H1 (cell line): ENCODE measurements around the gene PLIN4.

ENCODE experiments used
- CBX8 ChIP-seq: fragments of 300-800, 300-1000 bp; sonication (generic); IDR thresholded peaks from 2 replicates; pipeline ENCODE4 v1.7.1; 2016; ENCODE audit warnings: low read depth, low read length, borderline replicate concordance
- CHD2 ChIP-seq: IDR thresholded peaks from 2 replicates; pipeline ENCODE4 v1.6.1; 2012; ENCODE audit warnings: low read length, improper control_type of control experiment
- CTCF ChIP-seq, 3 experiments: IDR thresholded peaks; 1 replicate in 2 of 3; 2 replicates in 1 of 3; pipeline versions ENCODE4 v1.5.1 to v1.6.1; 2011; ENCODE audit warnings: low read length in 3 of 3, mild to moderate bottlenecking in 3 of 3, inconsistent platforms in 2 of 3, low read depth in 1 of 3, moderate library complexity in 1 of 3; ENCODE audit not compliant: insufficient read depth in 1 of 3; ENCODE audit errors: control extremely low read depth in 1 of 3
- EP300 ChIP-seq, 2 experiments: IDR thresholded peaks; 1 replicate in 1 of 2; 2 replicates in 1 of 2; pipeline ENCODE4 v1.6.1; 2011 to 2012; ENCODE audit warnings: low read depth in 2 of 2, low read length in 2 of 2, mild to moderate bottlenecking in 2 of 2, borderline replicate concordance in 1 of 2, inconsistent platforms in 1 of 2, moderate library complexity in 1 of 2
- POLR2A ChIP-seq, 2 experiments: IDR thresholded peaks; 1 replicate in 1 of 2; 2 replicates in 1 of 2; pipeline ENCODE4 v1.6.1; 2011; ENCODE audit warnings: low read depth in 2 of 2, low read length in 2 of 2, mild to moderate bottlenecking in 2 of 2; ENCODE audit errors: control extremely low read depth in 1 of 2
- POLR2AphosphoS5 ChIP-seq: IDR thresholded peaks from 2 replicates; pipeline ENCODE4 v1.6.1; 2011; ENCODE audit warnings: low read depth, low read length
- RAD21 ChIP-seq, 2 experiments: IDR thresholded peaks in 1 of 2; conservative IDR thresholded peaks in 1 of 2; 2 replicates each; pipeline ENCODE4 v1.6.1; 2011; ENCODE audit warnings: low read depth in 2 of 2, low read length in 2 of 2, improper control_type of control experiment in 1 of 2, inconsistent platforms in 1 of 2, mild to moderate bottlenecking in 1 of 2, moderate library complexity in 1 of 2
- SIN3A ChIP-seq, 2 experiments: IDR thresholded peaks in 1 of 2; conservative IDR thresholded peaks in 1 of 2; 2 replicates each; pipeline ENCODE4 v1.6.1; 2011 to 2012; ENCODE audit warnings: low read length in 2 of 2, improper control_type of control experiment in 1 of 2, low read depth in 1 of 2, mild to moderate bottlenecking in 1 of 2
- SP1 ChIP-seq: IDR thresholded peaks from 2 replicates; pipeline ENCODE4 v1.6.1; 2011; ENCODE audit warnings: low read depth, low read length
- SUZ12 ChIP-seq: fragments of 200-600 bp; sonication (generic); IDR thresholded peaks from 2 replicates; pipeline ENCODE4 v1.6.1; 2012; ENCODE audit warnings: mild to moderate bottlenecking, inconsistent platforms, low read length, moderate library complexity, mixed read lengths
- USF2 ChIP-seq: IDR thresholded peaks from 2 replicates; pipeline ENCODE4 v1.6.1; 2011; ENCODE audit warnings: low read length, improper control_type of control experiment
- ZNF274 ChIP-seq: IDR thresholded peaks from 2 replicates; pipeline ENCODE4 v1.7.0; 2012; ENCODE audit warnings: low read length, borderline replicate concordance; ENCODE audit errors: extremely low read depth
- TF ChIP-seq, protein P1 (sequence below): IDR thresholded peaks from 2 replicates; pipeline ENCODE4 v1.6.1; 2012; ENCODE audit warnings: inconsistent platforms
- TF ChIP-seq, protein P2 (sequence below): IDR thresholded peaks from 2 replicates; pipeline ENCODE4 v1.6.1; 2011; ENCODE audit warnings: low read depth, mild to moderate bottlenecking, low read length; ENCODE audit not compliant: insufficient read depth

GRCh38 chr19:4537953-4538600 is 19.8 kb upstream of the PLIN4 start:
- TF ChIP-seq CBX8 = no peak
- TF ChIP-seq POLR2AphosphoS5 = no peak
- TF ChIP-seq CTCF (IDR thresholded peaks at IDR 0.05; ENCODE audit: control extremely low read depth in 1 of 3, insufficient read depth in 1 of 3, low read depth in 1 of 3, low read length in 3 of 3) = peak; percentile 23 to 48 (median 40)
- peak; percentile 39 to 54; a peak in 3 of 4 replicates for TF ChIP-seq RAD21 (IDR thresholded peaks at IDR 0.05 in 1 of 2, conservative IDR thresholded peaks at IDR 0.05 in 1 of 2; ENCODE audit: low read depth in 2 of 2, low read length in 2 of 2)
- no peak for TF ChIP-seq POLR2A (IDR thresholded peaks at IDR 0.05; ENCODE audit: control extremely low read depth in 1 of 2, low read depth in 2 of 2, low read length in 2 of 2)
- TF ChIP-seq USF2 = no peak
- no peak for TF ChIP-seq CHD2
- no peak for TF ChIP-seq SUZ12
- TF ChIP-seq EP300 (IDR thresholded peaks at IDR 0.05; ENCODE audit: borderline replicate concordance in 1 of 2, low read depth in 2 of 2, low read length in 2 of 2) = no peak
- TF ChIP-seq SIN3A (conservative IDR thresholded peaks at IDR 0.05 in 1 of 2, IDR thresholded peaks at IDR 0.05 in 1 of 2; ENCODE audit: low read depth in 1 of 2, low read length in 2 of 2) = no peak
- no peak for TF ChIP-seq SP1
- TF ChIP-seq, protein P1, sequence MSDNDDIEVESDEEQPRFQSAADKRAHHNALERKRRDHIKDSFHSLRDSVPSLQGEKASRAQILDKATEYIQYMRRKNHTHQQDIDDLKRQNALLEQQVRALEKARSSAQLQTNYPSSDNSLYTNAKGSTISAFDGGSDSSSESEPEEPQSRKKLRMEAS = no peak
- TF ChIP-seq ZNF274 = no peak
- TF ChIP-seq, protein P2, sequence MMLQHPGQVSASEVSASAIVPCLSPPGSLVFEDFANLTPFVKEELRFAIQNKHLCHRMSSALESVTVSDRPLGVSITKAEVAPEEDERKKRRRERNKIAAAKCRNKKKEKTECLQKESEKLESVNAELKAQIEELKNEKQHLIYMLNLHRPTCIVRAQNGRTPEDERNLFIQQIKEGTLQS = no peak
